GM13977 (cell line): ENCODE measurements around the gene OR4D1.
"Not testable (repeated sequence)": the region's sequence is repeated elsewhere in the genome, so short reads cannot be mapped to it uniquely, and the experiment has no call there.

Experiments
- DNase-seq: peaks from one replicate; pipeline ENCODE4 v3.0.0; 2012; ENCODE audit warnings: low spot score
- CTCF ChIP-seq: IDR thresholded peaks from 2 replicates; pipeline ENCODE4 v1.5.1; 2012; ENCODE audit warnings: mild to moderate bottlenecking, control low read depth; ENCODE audit not compliant: insufficient read depth; ENCODE audit errors: extremely low read depth, missing control alignments
- in situ Hi-C: fragments of 300-500 bp; cut with MboI; formaldehyde crosslinking; loops from one replicate; pipeline ENCODE4 v1.12.0; 2022; ENCODE audit warnings: low sequenced_read_pairs, low pct_unique_long_range_greater_than_20kb, mixed read lengths, inconsistent platforms; ENCODE audit not compliant: unreplicated experiment

The OR4D1 gene

DNA sequence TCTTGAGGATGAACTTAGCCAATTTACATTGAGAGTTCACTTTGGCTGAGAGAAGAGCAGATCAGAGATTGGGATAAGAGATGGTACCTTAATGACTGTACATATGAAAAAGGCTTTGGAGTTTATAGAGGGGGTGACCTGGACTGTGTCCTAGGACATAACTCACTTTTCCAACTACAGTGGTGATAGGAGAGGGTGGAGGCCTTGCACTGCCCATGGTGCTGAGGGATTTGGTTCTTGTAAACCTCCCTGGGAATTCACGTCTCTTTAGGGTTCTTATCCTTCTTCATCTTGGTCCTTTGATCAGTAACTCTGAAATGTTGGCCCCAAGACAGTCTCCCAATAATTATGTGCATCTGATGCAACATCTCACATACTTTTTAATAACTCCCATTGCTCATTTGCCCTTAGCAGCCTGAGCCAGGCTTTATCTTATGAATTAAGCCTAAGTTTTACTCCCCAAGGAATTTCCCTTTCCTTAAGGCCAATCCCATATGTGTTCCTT is at the start of gene OR4D1:
OR4D1 (plus strand) TSS at position 455 of the 505 bp plus-strand sequence. CDS start 6,770 bp downstream, outside the sequence.
- DNase-seq, result no peak
- no peak for TF ChIP-seq CTCF
- in situ Hi-C loops, result no loop called here

- DNase-seq, result no peak
- in situ Hi-C loops, result loop anchor here (10.0 kb wide), 1 partner anchor 246 kb away; the partner anchor contains the start of gene MRPS23
- no peak for TF ChIP-seq CTCF
These were observed 47.7 kb upstream of the OR4D1 start for GRCh38 chr17:58100506-58100905.

DNA sequence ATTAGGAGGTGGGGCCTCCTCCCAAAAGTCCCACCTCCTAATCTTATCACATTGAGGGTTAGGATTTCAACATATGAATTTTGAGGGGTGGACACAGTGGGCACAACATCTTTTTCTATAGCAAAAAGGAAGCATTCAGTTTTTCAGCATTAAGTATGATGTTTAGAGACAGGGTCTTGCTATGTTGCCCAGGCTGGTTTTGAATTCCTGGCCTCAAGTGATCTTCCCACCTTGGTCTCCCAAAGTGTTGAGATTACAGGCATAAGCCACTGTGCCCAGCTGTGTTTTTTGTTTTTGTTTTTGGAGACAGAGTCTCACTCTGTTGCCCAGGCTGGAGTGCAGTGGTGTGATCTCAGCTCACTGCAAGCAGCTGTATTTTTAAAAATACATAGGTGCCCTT is 46.3 kb upstream of the OR4D1 start:
- DNase-seq, result not testable (repeated sequence)
- in situ Hi-C loops, result loop anchor here (10.0 kb wide), 1 partner anchor 247 kb away; the partner anchor contains the start of gene MRPS23

DNA sequence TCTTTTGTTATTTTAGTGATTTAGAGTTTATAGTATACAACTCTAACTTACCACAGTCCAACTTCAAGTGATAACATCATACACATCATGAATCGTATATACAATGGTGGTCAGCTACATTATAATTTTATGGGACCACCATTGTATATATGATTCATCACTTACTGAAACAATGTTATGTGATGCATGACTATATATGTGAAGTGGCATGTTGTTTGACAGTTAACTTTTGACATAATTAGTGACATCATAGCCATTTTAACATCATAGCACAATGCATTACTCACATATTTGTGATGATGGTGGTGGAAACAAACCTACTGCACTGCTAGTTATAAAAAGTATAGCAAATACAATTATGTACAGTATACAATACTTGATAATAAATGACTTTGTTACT is 43.1 kb upstream of the OR4D1 start:
- no peak for TF ChIP-seq CTCF
- in situ Hi-C loops, result loop anchor here (10.0 kb wide), 1 partner anchor 250 kb away; the partner anchor contains the start of gene MRPS23
- no peak for DNase-seq

DNA sequence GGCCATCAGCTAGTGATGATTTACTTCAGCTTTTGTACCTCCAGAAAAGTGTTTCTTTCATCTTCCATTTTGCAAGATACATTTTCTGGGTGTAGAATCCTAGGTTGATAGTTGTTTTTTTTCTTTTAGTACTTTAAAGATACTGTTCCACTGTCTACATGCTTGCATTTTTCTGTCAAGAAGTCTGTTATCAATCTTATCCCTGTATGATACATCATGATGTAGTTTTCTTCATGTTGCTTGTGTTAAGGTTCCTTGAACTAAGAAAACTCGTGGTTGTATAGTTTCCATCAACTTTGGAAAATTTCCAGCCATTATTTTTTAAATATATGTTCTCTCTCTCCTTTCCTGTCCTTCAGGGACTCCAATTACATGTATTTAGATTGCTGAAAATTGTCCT is 40.9 kb upstream of the OR4D1 start:
- no peak for DNase-seq
- TF ChIP-seq CTCF, result no peak
- in situ Hi-C loops, result loop anchor here (10.0 kb wide), 1 partner anchor 253 kb away; the partner anchor contains the start of gene MRPS23

- in situ Hi-C loops, result loop anchor here (10.0 kb wide), 1 partner anchor 254 kb away; the partner anchor contains the start of gene MRPS23
- DNase-seq, result no peak
- no peak for TF ChIP-seq CTCF
These were observed 39.0 kb upstream of the OR4D1 start for GRCh38 chr17:58109197-58109596.

- in situ Hi-C loops, result no loop called here
- DNase-seq, result no peak
These were observed 38.2 kb upstream of the OR4D1 start for GRCh38 chr17:58110012-58110411.

More at GRCh38 chr17:58110012-58110411, 38.2 kb upstream of the OR4D1 start:
- TF ChIP-seq CTCF, result no peak
